HepG2 (cell line): ENCODE data around the gene DCTN2. TPM values are rescaled to one million over a fixed set of nuclear protein-coding genes. Genes with fewer than 3 reads are reported as not detected.

Experiments used
- ATF3 ChIP-seq: sonication (generic); formaldehyde crosslinking; IDR thresholded peaks from 2 replicates; pipeline ENCODE4 v1.4.0; 2020; ENCODE audit warnings: missing genetic modification reagents
- ATF7-NPFF ChIP-seq: sonication (generic); formaldehyde crosslinking; IDR thresholded peaks from 2 replicates; pipeline ENCODE4 v1.8.1; 2023; ENCODE audit warnings: mild to moderate bottlenecking, low read depth, missing genetic modification reagents, moderate library complexity
- HCFC1 ChIP-seq: fragments of 150-350 bp; IDR thresholded peaks from 2 replicates; pipeline ENCODE4 v1.6.1; 2014; ENCODE audit warnings: low read depth, low read length
- KDM6A ChIP-seq: IDR thresholded peaks from 2 replicates; pipeline ENCODE4 v1.6.1; 2016; ENCODE audit warnings: low read depth
- SETDB1 ChIP-seq: sonication (generic); formaldehyde crosslinking; IDR thresholded peaks from 2 replicates; pipeline ENCODE4 v1.5.1; 2020; ENCODE audit warnings: missing genetic modification reagents, mild to moderate bottlenecking, borderline replicate concordance
- SP140L ChIP-seq: sonication (generic); formaldehyde crosslinking; IDR thresholded peaks from 2 replicates; pipeline ENCODE4 v1.4.0; 2020; ENCODE audit warnings: missing genetic modification reagents, borderline replicate concordance
- TSC22D2 ChIP-seq: sonication (generic); formaldehyde crosslinking; IDR thresholded peaks from 2 replicates; pipeline ENCODE4 v1.5.1; 2020; ENCODE audit warnings: missing genetic modification reagents, mild to moderate bottlenecking, borderline replicate concordance
- ZHX1 ChIP-seq: sonication (generic); formaldehyde crosslinking; IDR thresholded peaks from 2 replicates; pipeline ENCODE4 v1.8.1; 2022; ENCODE audit warnings: low read depth, mild to moderate bottlenecking, missing genetic modification reagents
- ZNF510 ChIP-seq: sonication (generic); formaldehyde crosslinking; IDR thresholded peaks from 2 replicates; pipeline ENCODE4 v1.4.0; 2020; ENCODE audit warnings: low read depth, mild to moderate bottlenecking, missing genetic modification reagents
- ZNF776 ChIP-seq: sonication (generic); formaldehyde crosslinking; IDR thresholded peaks from 2 replicates; pipeline ENCODE4 v1.4.0; 2020; ENCODE audit warnings: mild to moderate bottlenecking, missing genetic modification reagents
- ZXDC ChIP-seq: sonication (generic); formaldehyde crosslinking; IDR thresholded peaks from 2 replicates; pipeline ENCODE4 v1.5.0; 2020; ENCODE audit warnings: mild to moderate bottlenecking, missing genetic modification reagents
- polyA plus RNA-seq, 8 experiments: library from polyadenylated mRNA; depleted of rRNA in 3 of 8; stranded (reverse) in 7 of 8; unstranded in 1 of 8; fragments of >200 nt; fragmentation: Illumina TruSeq in 4 of 8; extraction: Trizol in 4 of 8; gene quantifications; 2 replicates each; pipeline versions ENCODE4 v1.2.1 to v1.2.3, GENCODE V29; 2011 to 2016; ENCODE audit warnings: low read depth in 4 of 8, missing spikeins in 1 of 8, mixed read lengths in 1 of 8; ENCODE audit not compliant: insufficient read depth in 1 of 8
- total RNA-seq, 5 experiments: library from RNA; depleted of rRNA; stranded (reverse); fragments of >200 nt; fragmentation: Illumina TruSeq; extraction: Trizol; gene quantifications; 2 replicates each; pipeline ENCODE4 v1.2.3, GENCODE V29; 2016; ENCODE audit warnings: low read depth in 1 of 5

The DCTN2 gene
- total and polyA plus RNA-seq, 2 of the 13 experiments (the other 11 are each of a cell fraction or from before 2014, with no cell fraction given) = 72.0 to 77.4 TPM

- TF ChIP-seq ZHX1 (CRISPR knock-in tag) = no peak
- TF ChIP-seq ATF7-NPFF (CRISPR knock-in tag) = no peak
- no peak for TF ChIP-seq HCFC1
- TF ChIP-seq ZNF776 (CRISPR knock-in tag) = no peak
- no peak for TF ChIP-seq TSC22D2 (CRISPR knock-in tag)
- TF ChIP-seq ZNF510 = 0 out of 2 replicates have a peak, but pooled peaks have one; percentile 11
- no peak for TF ChIP-seq SP140L (CRISPR knock-in tag)
- no peak for TF ChIP-seq SETDB1 (CRISPR knock-in tag)
- no peak for TF ChIP-seq ZXDC (CRISPR knock-in tag)
- peak; percentile 61 for TF ChIP-seq KDM6A (CRISPR knock-in tag)
- peak; percentile 83 for TF ChIP-seq ATF3 (CRISPR knock-in tag)
Observed at GRCh38 chr12:57579677-57580465, 32.9 kb upstream of the DCTN2 start (continued).
